A673 (cell line): ENCODE results near the gene ZBP1.

Experiments used
- EZH2 ChIP-seq: fragments of 200-600 bp; sonication (generic); IDR thresholded peaks from 2 replicates; pipeline ENCODE4 v1.6.1; 2017; ENCODE audit warnings: borderline replicate concordance, low read depth, mild to moderate bottlenecking, mixed read lengths, antibody characterized with exemption, low read length; ENCODE audit not compliant: poor library complexity, severe bottlenecking
- TF ChIP-seq, protein P1 (sequence below): fragments of 300-800, 200-600 bp; sonication (generic); conservative IDR thresholded peaks from 2 replicates; pipeline ENCODE4 v1.5.1; 2017; ENCODE audit warnings: low read depth, mild to moderate bottlenecking, antibody characterized with exemption, low read length, moderate library complexity, mixed read lengths

DNA sequence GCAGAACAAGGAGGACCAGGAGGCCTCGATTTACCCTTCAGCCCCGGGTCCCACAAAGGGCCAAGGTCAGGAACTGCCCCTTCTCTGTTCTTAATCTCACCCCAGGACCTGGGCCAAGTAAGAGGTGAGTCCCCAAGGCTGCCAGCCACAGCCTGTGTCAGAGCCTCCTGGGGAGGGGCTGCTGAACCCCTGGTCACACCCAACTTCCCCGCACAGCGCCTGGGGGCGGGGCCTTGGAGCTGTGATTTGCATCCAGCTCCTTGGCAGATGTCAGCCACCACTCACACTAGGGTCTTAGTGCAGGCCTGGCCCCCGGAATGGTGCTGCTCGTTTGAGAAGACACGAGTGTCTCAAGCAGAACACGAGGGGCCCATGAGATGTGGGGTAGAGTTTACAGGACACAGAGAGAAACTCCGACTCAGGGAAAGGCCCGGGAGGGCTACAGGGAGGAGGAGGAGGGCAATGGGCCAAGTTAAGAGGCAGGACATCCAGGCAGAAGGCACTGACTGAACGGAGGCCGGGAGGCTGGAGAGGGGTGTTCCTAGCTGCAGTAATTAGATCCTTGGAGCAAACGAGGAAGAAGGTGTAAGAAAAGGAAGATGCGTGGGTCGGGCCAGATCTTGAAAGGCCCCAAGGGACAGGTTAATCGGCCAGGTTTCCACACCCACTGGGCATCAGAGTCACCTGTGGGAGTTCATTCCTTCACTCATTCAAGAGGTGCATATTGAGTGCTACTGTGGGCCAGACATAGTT, 26.9 kb downstream of the ZBP1 start:
- TF ChIP-seq, protein P1, sequence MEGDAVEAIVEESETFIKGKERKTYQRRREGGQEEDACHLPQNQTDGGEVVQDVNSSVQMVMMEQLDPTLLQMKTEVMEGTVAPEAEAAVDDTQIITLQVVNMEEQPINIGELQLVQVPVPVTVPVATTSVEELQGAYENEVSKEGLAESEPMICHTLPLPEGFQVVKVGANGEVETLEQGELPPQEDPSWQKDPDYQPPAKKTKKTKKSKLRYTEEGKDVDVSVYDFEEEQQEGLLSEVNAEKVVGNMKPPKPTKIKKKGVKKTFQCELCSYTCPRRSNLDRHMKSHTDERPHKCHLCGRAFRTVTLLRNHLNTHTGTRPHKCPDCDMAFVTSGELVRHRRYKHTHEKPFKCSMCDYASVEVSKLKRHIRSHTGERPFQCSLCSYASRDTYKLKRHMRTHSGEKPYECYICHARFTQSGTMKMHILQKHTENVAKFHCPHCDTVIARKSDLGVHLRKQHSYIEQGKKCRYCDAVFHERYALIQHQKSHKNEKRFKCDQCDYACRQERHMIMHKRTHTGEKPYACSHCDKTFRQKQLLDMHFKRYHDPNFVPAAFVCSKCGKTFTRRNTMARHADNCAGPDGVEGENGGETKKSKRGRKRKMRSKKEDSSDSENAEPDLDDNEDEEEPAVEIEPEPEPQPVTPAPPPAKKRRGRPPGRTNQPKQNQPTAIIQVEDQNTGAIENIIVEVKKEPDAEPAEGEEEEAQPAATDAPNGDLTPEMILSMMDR, result no peak
- no peak for TF ChIP-seq EZH2
